Heart left ventricle (tissue), 16 donors: ENCODE measurements around the gene GLT6D1. TPM values are rescaled to one million over a fixed set of nuclear protein-coding genes. Genes with fewer than 3 reads are reported as not detected.

Experiments
- ATAC-seq, 4 donors: fragments of 200-7000 bp; cut with Tn5 transposase; one replicate each; pipeline ENCODE4 v1.9.1; 2020 to 2022; ENCODE audit warnings: moderate library complexity in 4 of 4, mild to moderate bottlenecking in 3 of 4, moderate number of reproducible peaks in 1 of 4
- DNase-seq, 5 donors: peaks; one replicate each; pipeline ENCODE4 v3.0.0-alpha.2; 2020
- H3K27ac ChIP-seq, 12 donors: fragments of 200-600 bp; sonication (generic) in 4 of 12; one replicate each; pipeline versions ENCODE4 v1.5.0 to v1.8.0; 2016 to 2022; ENCODE audit warnings: mild to moderate bottlenecking in 2 of 12
- H3K27me3 ChIP-seq, 9 donors: fragments of 200-600 bp; sonication (generic) in 2 of 9; one replicate each; pipeline versions ENCODE4 v1.5.1 to v1.8.0; 2016 to 2022; ENCODE audit warnings: mild to moderate bottlenecking in 3 of 9
- H3K36me3 ChIP-seq, 9 donors: fragments of 200-600 bp; sonication (generic) in 2 of 9; one replicate each; pipeline versions ENCODE4 v1.5.0 to v1.8.0; 2018 to 2022; ENCODE audit warnings: mild to moderate bottlenecking in 2 of 9
- H3K4me1 ChIP-seq, 12 donors: fragments of 200-600 bp; sonication (generic) in 4 of 12; one replicate each; pipeline versions ENCODE4 v1.5.0 to v1.8.0; 2016 to 2022; ENCODE audit warnings: mild to moderate bottlenecking in 3 of 12
- H3K4me3 ChIP-seq, 12 donors: fragments of 200-600 bp; sonication (generic) in 4 of 12; one replicate each; pipeline versions ENCODE4 v1.5.0 to v1.8.0; 2017 to 2022; ENCODE audit warnings: mild to moderate bottlenecking in 9 of 12, moderate library complexity in 4 of 12
- H3K9me3 ChIP-seq, 12 donors: fragments of 200-600 bp; sonication (generic) in 4 of 12; one replicate each; pipeline versions ENCODE4 v1.5.0 to v1.8.0; 2016 to 2022; ENCODE audit warnings: mild to moderate bottlenecking in 1 of 12
- CTCF ChIP-seq, 12 donors: fragments of 200-600 bp; sonication (generic) in 4 of 12; IDR thresholded peaks; one replicate each; pipeline versions ENCODE4 v1.5.0 to v1.8.0; 2018 to 2022; ENCODE audit warnings: antibody characterized with exemption in 12 of 12, mild to moderate bottlenecking in 5 of 12
- POLR2A ChIP-seq, 2 donors: fragments of 450-650 bp; IDR thresholded peaks; one replicate each; pipeline ENCODE4 v1.6.1; 2017; ENCODE audit warnings: antibody characterized with exemption in 2 of 2, mild to moderate bottlenecking in 2 of 2, moderate library complexity in 2 of 2
- WGBS, 4 donors: extraction: QIAGEN DNeasy Blood & Tissue Kit in 2 of 4; methylation state at CpG; one replicate each; pipeline versions ENCODE4 v1.1.5 to v1.1.7; 2013 to 2018; 5-methylcytosine and 5-hydroxymethylcytosine counted together
- intact Hi-C, 10 donors: fragments of 100-400 bp; cut with DNase I; formaldehyde crosslinking; loops; one replicate each; pipeline versions ENCODE4 v1.11.1 to v1.14.2; 2022
- polyA plus RNA-seq, 2 donors: library from polyadenylated mRNA; stranded (reverse); fragments of 200-250 nt; gene quantifications; one replicate each; pipeline ENCODE4 v1.2.3, GENCODE V29; 2013
- total RNA-seq, 9 donors: library from RNA; depleted of rRNA in 2 of 9; stranded (reverse); fragments of >200 nt in 2 of 9; fragmentation: NEBNext Ultra II Directional in 3 of 9; extraction: Animal tissue kit (Norgen Biotek cat#: 25700) in 3 of 9; gene quantifications; one replicate each; pipeline versions ENCODE4 v1.1.0 to v1.2.4, GENCODE V29; 2016 to 2023
- donor health status: ischemic (EF 13 %, LVEDD 7.1; RV severe dilation, severe dysfunction).
- donor health status: healthy with polysubstance abuse.
- donor health status: DM: no; HTN: yes; CAD: no.
- donor health status: DM: no; HTN: no; CAD: no.
- donor health status: ischemic (EF 25% LVEDD 6.9; RV normal size, moderate dysfunction).
- donor health status: ischemic (EF 25% LVEDD 5.7; RV mildly dilated, moderate dysfunction).
- donor health status: healthy.
- donor health status: DM: yes; HTN: yes; CAD: no.
- donor health status: ischemic (EF 35%, LVEDD 5.7; RV mildly dilated, moderate dysfunction).
- donor health status: nonischemic (EF 11% LVEDD 7.7; RV severe dilation, severe dysfunction).
- donor health status: DM: yes; HTN: yes; CAD: no.
- donor health status: PGD.
- donor health status: ischemic (EF 29% LVEDD 5.4; RV normal size, mild dysfunction).
- donor health status: nonischemic (EF 23%, LVEDD 6.1; RV moderate dilation, normal function).

The GLT6D1 gene
- total and polyA plus RNA-seq, 11 donors: not detected

GRCh38 chr9:135609366-135609955, 29.9 kb downstream of the GLT6D1 start:
- Histone ChIP-seq H3K9me3 (no peaks in the 10 kb centered on the region), H3K27me3 (peaks cover 0 to 25% (median 0%) of the 10 kb centered on the region in 9 donors), H3K4me3 (no peak overlapping the region), H3K36me3 (no peaks in the 10 kb centered on the region), H3K4me1 (no peaks in the 10 kb centered on the region), H3K27ac (no peak overlapping the region)
- 74 to 82% (median 80%) methylated on average over 17 of the region's 17 CpGs for WGBS, 4 donors
- DNase-seq (peak in 1 of 5 donors; percentile 42), ATAC-seq (no peak)
- TF ChIP-seq POLR2A (IDR thresholded peaks at IDR 0.05) (no peak), CTCF (IDR thresholded peaks at IDR 0.05) (no peak)
- intact Hi-C loops: loop anchor here in 6 of 10 donors (5.0 to 10.0 kb wide), 5 partner anchors 255 to 673 kb away; no protein-coding TSS in a partner anchor

GRCh38 chr9:135608999-135609317, 30.4 kb downstream of the GLT6D1 start:
- no peak for DNase-seq

GRCh38 chr9:135608294-135608998, 30.9 kb downstream of the GLT6D1 start:
- H3K4me1 ChIP-seq: no peaks in the 10 kb centered on the region
- H3K4me3 ChIP-seq: no peak overlapping the region
- no peaks in the 10 kb centered on the region for H3K36me3 ChIP-seq
- no peak for ATAC-seq
- DNase-seq: peak in 1 of 5 donors; percentile 52
- intact Hi-C loops: loop anchor here in 6 of 10 donors (5.0 to 10.0 kb wide), 5 partner anchors 256 to 674 kb away; no protein-coding TSS in a partner anchor
- no peak overlapping the region for H3K27ac ChIP-seq
- TF ChIP-seq CTCF (IDR thresholded peaks at IDR 0.05) (no peak), POLR2A (IDR thresholded peaks at IDR 0.05) (no peak)
- H3K9me3 ChIP-seq: no peaks in the 10 kb centered on the region
- WGBS, 4 donors: 69 to 84% (median 79%) methylated on average over 7 to 22 of the region's 22 CpGs
- H3K27me3 ChIP-seq: peaks cover 0 to 15% (median 0%) of the 10 kb centered on the region in 9 donors

More at GRCh38 chr9:135608999-135609317, 30.4 kb downstream of the GLT6D1 start:
- no peak for ATAC-seq
- intact Hi-C loops: loop anchor here in 6 of 10 donors (5.0 to 10.0 kb wide), 5 partner anchors 256 to 673 kb away; no protein-coding TSS in a partner anchor
- H3K27me3 ChIP-seq: peaks cover 0 to 20% (median 0%) of the 10 kb centered on the region in 9 donors
- no peaks in the 10 kb centered on the region for H3K9me3 ChIP-seq
- H3K4me3 ChIP-seq: no peak overlapping the region
- 73 to 88% (median 84%) methylated on average over 6 to 15 of the region's 15 CpGs for WGBS, 4 donors
- H3K36me3 ChIP-seq: no peaks in the 10 kb centered on the region
- H3K27ac ChIP-seq: no peak overlapping the region
- no peaks in the 10 kb centered on the region for H3K4me1 ChIP-seq
- TF ChIP-seq POLR2A (IDR thresholded peaks at IDR 0.05): no peak
- TF ChIP-seq CTCF (IDR thresholded peaks at IDR 0.05): no peak
